ENCODE measurements around the gene TASOR. TPM values are rescaled to one million over a fixed set of nuclear protein-coding genes. Genes with fewer than 3 reads are reported as not detected.
"Not testable (repeated sequence)": the region's sequence is repeated elsewhere in the genome, so short reads cannot be mapped to it uniquely, and the experiment has no call there.

The TASOR gene
- total RNA-seq, 4 donors from 2014 or later: 36.6 to 59.3 (median 49.3) TPM

DNA sequence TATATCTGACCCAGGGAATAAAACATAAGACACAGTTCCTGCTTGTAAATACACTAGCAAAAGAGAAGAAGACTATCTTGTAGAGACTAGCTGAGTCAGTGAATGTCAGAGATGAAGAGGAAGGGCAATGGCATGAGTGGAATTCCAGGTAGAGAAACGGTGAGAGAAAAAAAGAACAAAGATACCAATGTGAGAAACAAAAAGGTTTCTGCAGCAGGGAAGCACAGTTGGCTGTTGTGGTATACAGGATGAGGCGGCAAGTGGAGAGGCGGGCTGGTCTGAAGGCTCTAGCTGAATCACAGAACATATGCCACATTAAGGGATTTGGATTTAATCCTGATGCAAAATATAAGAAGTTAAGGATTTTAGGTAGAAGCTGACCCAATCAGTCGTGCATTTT is 17.1 kb upstream of the TASOR start:
- no peak for TF ChIP-seq POLR2A (IDR thresholded peaks at IDR 0.05)
- TF ChIP-seq, protein P1, sequence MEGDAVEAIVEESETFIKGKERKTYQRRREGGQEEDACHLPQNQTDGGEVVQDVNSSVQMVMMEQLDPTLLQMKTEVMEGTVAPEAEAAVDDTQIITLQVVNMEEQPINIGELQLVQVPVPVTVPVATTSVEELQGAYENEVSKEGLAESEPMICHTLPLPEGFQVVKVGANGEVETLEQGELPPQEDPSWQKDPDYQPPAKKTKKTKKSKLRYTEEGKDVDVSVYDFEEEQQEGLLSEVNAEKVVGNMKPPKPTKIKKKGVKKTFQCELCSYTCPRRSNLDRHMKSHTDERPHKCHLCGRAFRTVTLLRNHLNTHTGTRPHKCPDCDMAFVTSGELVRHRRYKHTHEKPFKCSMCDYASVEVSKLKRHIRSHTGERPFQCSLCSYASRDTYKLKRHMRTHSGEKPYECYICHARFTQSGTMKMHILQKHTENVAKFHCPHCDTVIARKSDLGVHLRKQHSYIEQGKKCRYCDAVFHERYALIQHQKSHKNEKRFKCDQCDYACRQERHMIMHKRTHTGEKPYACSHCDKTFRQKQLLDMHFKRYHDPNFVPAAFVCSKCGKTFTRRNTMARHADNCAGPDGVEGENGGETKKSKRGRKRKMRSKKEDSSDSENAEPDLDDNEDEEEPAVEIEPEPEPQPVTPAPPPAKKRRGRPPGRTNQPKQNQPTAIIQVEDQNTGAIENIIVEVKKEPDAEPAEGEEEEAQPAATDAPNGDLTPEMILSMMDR (IDR thresholded peaks at IDR 0.05): no peak
- Histone ChIP-seq H3K27ac (no peak overlapping the region), H3K27me3 (no peaks in the 10 kb centered on the region), H3K9me3 (no peaks in the 10 kb centered on the region), H3K36me3 (no peaks in the 10 kb centered on the region), H3K4me3 (no peak overlapping the region), H3K4me1 (peaks cover 0 to 9% (median 0%) of the 10 kb centered on the region in 3 donors)
- no peak for DNase-seq
- intact Hi-C loops (cut with DNase I): loop anchor here (5.0 kb wide), 2 partner anchors 97 to 287 kb away; no protein-coding TSS in a partner anchor
- 58 to 63% methylated on average over 4 of the region's 4 CpGs for WGBS, 2 donors

DNA sequence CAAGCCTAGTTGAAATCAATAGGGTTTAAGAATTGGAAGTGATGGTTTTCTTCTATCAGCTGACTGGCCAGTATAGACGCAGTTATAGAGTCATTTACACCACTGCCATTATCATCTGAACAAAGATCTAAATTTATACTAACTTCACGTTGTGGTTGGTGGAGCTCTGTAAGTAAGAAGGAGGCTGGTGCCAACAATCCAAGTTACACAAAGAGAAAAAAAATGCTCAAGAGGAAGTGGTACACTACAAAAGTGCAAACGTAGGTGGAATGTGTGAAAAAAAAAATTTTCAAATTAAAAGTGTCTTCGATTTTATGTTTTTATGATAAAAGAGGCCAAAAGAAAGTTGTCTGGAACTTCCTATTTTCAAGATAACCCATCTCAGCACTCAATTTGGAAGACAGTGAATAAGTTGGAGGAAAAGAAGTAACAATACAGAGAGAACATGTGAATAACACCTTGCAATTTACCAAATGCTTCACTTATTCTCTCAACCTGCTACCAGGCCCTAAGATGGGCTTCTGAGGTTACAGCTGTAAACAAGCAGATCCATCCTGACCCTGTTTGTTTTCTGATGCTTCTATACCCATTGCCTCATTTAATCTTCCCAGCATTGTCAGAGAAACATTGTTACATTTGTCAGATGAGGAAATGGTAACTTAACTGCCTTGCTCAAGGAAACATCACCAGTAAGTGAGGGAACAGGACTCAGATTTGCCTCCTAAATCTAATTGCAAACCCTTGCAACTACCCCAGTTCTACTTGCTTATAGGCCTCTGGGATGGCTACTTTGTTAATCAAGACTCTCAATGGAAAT is 12.0 kb upstream of the TASOR start:
- DNase-seq: no peak
- Histone ChIP-seq H3K9me3 (no peaks in the 10 kb centered on the region), H3K27me3 (no peaks in the 10 kb centered on the region), H3K36me3 (no peaks in the 10 kb centered on the region), H3K27ac (peak overlapping the region in 1 of 4 donors; percentile 52), H3K4me3 (no peak overlapping the region), H3K4me1 (peaks cover 0 to 14% (median 3%) of the 10 kb centered on the region in 3 donors)
- WGBS, 2 donors: 38 to 48% methylated on average over 4 of the region's 4 CpGs
- TF ChIP-seq, protein P1 (IDR thresholded peaks at IDR 0.05): no peak
- TF ChIP-seq POLR2A (IDR thresholded peaks at IDR 0.05): no peak
- intact Hi-C loops (cut with DNase I): no loop called here

DNA sequence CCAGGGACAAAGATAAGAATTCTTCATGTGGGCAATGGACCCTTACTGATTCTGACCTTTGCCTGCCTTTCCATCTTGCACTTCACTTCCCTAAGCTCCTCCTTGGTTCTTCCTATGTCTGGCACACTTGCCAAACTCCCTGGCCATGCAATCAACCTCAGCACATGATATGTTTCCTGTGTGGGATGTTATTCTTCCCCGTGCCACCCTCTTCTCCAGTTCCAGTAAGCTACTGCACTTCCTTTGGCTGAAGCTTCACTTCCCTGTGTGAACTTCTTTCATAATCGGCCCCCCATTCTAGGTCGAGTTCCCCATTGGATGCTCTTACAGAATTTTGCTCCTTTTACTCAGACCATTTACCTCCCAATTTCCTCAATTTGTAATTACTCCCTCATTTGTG is 10.7 kb upstream of the TASOR start:
- Histone ChIP-seq H3K27ac (no peak overlapping the region), H3K36me3 (no peaks in the 10 kb centered on the region), H3K4me1 (peaks cover 0 to 14% (median 3%) of the 10 kb centered on the region in 3 donors), H3K27me3 (no peaks in the 10 kb centered on the region), H3K4me3 (no peak overlapping the region), H3K9me3 (no peaks in the 10 kb centered on the region)
- 50 to 55% methylated on average over 3 of the region's 3 CpGs for WGBS, 2 donors
- no peak for DNase-seq
- no peak for TF ChIP-seq POLR2A (IDR thresholded peaks at IDR 0.05)
- TF ChIP-seq, protein P1 (IDR thresholded peaks at IDR 0.05): no peak
- intact Hi-C loops (cut with DNase I): no loop called here

DNA sequence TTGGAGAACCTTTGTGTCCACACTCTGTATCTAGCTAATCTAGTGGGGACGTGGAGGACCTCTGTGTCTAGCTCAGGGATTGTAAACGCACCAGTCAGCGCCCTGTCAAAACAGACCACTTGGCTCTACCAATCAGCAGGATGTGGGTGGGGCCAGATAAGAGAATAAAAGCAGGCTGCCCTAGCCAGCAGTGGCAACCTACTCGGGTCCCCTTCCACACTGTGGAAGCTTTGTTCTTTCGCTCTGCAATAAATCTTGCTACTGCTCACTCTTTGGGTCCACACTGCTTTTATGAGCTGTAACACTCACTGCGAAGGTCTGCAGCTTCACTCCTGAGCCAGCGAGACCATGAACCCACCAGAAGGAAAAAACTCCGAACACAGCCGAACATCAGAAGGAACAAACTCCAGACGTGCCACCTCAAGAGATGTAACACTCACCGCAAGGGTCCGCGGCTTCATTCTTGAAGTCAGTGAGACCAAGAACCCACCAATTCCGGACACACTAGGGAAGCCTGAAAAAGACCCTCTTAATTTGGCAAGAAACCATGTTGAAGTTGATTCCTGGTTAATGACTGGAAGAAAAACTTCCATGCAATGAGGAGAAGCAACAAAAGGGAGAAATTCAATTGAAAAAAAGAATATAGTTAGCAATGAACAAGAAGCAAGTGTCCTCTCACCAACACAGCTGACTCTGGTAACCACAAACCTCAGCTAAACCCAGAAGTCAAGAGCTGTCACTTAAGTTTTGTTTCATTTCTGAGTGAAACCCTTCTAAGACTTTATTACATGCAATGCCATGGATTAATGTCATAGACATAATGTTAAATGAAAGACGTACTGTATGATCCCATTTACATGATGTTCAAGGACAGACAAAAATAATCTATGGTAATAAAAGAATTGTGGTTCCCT is 9.7 kb upstream of the TASOR start:
- H3K4me1 ChIP-seq: peaks cover 0 to 14% (median 3%) of the 10 kb centered on the region in 3 donors
- H3K27ac ChIP-seq; H3K4me3 ChIP-seq; DNase-seq; H3K36me3 ChIP-seq; H3K27me3 ChIP-seq; H3K9me3 ChIP-seq; intact Hi-C loops (cut with DNase I): not testable (repeated sequence)
- 81% methylated on average over 13 of the region's 15 CpGs for whole genome bisulfite sequencing, 2 donors

DNA sequence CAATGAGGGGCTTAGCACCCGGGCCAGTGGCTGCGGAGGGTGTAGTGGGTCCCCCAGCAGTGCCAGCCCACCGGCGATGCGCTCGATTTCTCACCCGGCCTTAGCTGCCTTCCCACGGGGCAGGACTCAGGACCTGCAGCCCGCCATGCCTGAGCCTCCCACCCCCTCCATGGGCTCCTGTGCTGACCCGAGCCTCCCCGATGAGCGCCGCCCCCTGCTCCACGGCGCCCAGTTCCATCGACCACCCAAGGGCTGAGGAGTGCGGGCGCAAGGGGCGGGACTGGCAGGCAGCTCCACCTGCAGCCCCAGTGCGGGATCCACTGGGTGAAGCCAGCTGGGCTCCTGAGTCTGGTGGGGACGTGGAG is 8.9 kb upstream of the TASOR start:
- intact Hi-C loops (cut with DNase I): not testable (repeated sequence)

More for the DNA sequence above, 8.9 kb upstream of the TASOR start:
- H3K4me1 ChIP-seq: peaks cover 0 to 14% (median 3%) of the 10 kb centered on the region in 3 donors
- H3K4me3 ChIP-seq, H3K27me3 ChIP-seq, H3K27ac ChIP-seq, H3K9me3 ChIP-seq, H3K36me3 ChIP-seq, DNase-seq: not testable (repeated sequence)
- 100% methylated on average over 2 of the region's 21 CpGs; no CpG with 5 or more reads in 1 of the 2 donors for WGBS, 2 donors
